NK-92 (cell line): ENCODE results near the gene NLRC4.
"Not testable (repeated sequence)": the region's sequence is repeated elsewhere in the genome, so short reads cannot be mapped to it uniquely, and the experiment has no call there.

Source experiments
- DNase-seq: peaks from one replicate; lab custom pipeline; 2025; ENCODE audit not compliant: unreplicated experiment; lab: John Stamatoyannopoulos, UW

NLRC4 gene, protein sequence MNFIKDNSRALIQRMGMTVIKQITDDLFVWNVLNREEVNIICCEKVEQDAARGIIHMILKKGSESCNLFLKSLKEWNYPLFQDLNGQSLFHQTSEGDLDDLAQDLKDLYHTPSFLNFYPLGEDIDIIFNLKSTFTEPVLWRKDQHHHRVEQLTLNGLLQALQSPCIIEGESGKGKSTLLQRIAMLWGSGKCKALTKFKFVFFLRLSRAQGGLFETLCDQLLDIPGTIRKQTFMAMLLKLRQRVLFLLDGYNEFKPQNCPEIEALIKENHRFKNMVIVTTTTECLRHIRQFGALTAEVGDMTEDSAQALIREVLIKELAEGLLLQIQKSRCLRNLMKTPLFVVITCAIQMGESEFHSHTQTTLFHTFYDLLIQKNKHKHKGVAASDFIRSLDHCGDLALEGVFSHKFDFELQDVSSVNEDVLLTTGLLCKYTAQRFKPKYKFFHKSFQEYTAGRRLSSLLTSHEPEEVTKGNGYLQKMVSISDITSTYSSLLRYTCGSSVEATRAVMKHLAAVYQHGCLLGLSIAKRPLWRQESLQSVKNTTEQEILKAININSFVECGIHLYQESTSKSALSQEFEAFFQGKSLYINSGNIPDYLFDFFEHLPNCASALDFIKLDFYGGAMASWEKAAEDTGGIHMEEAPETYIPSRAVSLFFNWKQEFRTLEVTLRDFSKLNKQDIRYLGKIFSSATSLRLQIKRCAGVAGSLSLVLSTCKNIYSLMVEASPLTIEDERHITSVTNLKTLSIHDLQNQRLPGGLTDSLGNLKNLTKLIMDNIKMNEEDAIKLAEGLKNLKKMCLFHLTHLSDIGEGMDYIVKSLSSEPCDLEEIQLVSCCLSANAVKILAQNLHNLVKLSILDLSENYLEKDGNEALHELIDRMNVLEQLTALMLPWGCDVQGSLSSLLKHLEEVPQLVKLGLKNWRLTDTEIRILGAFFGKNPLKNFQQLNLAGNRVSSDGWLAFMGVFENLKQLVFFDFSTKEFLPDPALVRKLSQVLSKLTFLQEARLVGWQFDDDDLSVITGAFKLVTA

DNA sequence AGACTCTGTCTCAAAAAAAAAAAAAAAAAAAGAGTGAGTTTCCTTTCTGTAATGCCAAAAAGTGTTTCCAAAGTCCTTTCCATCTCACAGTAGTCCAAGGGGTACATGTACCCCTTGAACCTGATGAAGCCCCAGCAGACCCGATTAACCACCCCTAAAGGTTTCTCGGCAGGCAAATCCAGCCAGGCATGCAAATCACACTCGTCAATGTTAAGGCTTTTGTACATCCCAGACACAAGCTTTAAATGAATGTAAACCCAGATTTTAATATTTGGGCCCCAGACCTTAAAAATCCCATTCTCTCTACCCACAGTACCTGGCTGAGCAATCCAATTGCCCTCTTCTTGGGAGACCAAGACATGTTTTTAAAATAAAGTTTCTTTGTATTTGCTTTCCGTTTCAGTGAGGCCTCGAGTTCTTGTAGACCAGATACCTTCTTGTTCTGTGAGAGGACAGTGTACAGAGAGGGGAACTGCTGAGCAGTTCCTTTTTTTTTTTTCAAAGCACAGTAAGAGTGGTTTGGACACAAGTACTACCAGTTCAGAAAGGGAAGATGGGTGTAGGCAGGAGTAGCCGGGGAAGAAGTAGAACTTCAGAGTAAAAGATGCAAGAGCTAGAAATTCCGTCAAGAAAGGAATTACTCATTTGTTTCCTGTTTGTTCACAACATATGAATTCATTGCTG is at the start of gene NLRC4:
Gene NLRC4, minus strand, starts transcription at position 465 of the 684 bp plus-strand sequence. CDS start 8,111 bp downstream, outside the sequence.
- no peak for DNase-seq

DNA sequence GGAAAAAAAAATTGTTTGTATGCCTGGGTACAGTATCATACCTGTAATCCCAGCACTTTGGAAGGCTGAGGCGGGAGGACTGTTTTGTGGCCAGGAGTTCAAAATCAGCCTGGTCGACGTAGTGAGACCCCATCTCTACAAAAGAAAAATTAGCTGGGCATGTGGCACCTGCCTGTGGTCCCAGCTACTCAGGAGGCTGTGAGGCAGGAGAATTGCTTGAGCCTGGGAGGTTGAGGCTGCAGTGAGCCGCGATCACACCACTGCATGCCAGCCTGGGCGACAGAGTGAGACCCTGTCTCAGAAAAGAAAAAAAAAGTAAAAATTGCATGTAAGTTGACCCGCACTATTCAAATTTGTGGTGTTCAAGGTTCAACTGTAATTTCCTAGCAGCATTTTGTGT is 45.9 kb upstream of the NLRC4 start:
- DNase-seq, result no peak

DNA sequence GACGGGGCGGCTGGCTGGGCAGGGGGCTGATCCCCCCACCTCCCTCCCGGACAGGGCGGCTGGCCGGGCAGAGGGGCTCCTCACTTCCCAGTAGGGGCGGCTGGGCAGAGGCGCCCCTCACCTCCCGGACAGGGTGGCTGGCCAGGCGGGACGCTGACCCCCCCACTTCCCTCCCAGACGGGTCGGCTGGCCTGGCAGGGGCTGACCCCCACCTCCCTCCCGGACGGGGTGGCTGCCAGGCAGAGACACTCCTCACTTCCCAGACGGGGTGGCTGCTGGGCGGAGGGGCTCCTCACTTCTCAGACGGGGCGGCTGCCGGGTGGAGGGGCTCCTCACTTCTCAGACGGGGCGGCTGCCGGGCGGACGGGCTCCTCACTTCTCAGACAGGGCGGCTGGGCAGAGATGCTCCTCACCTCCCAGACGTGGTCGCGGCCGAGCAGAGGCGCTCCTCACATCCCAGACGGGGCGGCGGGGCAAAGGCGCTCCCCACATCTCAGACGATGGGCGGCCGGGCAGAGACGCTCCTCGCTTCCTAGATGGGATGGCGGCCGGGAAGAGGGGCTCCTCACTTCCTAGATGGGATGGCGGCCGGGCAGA is 29.4 kb upstream of the NLRC4 start:
- DNase-seq, result not testable (repeated sequence)

DNA sequence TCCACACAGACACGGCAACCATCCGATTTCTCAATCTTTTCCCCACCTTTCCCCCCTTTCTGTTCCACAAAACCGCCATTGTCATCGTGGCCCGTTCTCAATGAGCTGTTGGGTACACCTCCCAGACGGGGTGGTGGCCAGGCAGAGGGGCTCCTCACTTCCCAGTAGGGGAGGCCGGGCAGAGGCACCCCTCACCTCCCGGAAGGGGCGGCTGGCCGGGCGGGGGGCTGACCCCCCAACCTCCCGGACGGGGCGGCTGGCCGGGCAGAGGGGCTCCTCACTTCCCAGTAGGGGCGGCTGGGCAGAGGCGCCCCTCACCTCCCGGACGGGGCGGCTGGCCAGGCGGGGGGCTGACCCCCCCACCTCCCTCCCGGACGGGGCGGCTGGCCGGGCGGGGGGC is 28.8 kb upstream of the NLRC4 start:
- not testable (repeated sequence) for DNase-seq

DNA sequence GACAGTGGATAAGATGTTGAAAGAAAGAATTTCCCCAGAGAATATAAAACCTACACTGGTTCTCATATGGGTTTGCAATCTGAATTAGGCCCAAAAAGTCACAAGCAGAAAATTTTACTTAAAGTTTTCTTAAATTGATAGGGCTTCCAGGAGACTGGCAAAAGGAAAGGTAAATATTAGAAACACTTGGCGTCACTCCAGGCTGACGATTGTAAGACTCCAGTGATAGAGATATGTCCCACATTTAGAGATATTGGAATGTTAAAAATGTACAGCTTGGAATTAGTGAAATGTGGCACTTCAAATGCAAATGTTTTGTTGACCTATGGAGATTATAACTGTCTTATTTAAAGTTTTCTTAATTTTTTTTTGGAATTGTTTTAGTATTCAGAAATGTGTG is 27.1 kb upstream of the NLRC4 start:
- no peak for DNase-seq

DNA sequence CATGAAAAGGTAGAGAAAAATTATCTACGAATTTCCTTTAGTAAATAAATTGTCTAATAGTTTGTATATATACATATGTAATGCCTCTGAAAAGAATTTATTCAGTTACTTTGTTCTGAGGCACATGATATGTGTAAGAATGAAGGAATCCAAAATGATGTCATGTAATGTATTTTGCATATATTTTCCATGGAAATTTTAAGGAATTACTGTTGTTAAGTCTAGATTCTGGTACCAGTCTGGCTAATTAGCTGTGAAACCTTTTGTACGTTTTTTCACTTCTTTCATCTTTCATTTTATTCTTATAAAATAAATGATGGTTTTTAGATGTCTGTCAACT is 25.3 kb upstream of the NLRC4 start:
- no peak for DNase-seq

DNA sequence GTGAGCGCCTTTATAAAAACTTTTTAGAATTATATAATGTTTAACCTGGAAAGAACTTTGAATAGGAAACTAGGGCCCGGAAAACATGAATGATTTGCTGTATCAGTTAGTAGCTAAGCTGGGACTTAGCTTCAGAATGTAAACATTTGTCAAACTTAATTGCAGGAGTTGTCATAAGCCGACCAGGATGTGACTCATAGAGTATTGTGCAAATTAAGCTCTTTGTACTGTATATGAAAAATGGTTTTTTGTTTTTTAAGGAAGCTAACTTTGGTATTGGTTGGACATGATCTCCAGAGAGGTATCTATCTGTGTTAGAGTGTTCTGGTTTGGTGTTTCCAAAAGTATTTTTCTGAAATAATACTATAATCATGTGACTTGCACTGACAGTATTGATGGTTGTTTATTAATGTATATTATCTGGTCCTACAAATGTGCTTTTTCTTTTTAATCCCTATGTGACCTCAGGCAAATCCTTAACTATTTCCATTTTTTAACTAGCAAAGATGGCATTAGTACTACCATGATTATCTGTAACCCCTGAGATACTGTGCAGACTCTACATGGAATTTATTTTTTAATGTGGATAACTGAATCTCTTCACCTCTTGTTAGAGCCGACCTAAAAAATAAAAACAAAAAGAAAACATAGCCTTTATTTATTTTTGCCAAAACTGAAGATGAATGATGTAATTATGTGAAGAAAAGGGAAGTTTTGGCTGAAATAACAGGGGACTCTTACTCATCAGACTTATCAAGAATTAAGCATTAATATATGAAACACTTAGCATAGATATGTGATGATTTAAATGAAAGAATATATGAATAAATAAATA is 24.7 kb upstream of the NLRC4 start:
- DNase-seq, result no peak

DNA sequence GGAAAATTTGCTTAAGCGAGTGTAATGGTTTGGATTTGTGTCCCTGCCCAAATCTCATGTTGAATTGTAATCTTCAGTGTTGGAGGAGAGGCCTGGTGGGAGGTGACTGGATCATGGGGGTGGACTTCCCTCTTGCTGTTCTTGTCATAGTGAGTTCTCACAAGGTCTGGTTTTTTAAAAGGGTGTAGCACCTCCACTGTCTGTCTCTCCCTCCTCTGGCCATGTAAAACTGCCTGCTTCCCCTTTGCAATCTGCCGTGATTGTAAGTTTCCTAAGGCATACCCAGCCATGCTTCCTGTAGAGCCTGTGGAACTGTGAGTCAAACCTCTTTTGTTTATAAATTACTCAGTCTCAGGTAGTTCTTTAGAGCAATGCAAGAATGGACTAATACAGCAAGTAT is 19.6 kb upstream of the NLRC4 start:
- DNase-seq, result no peak

DNA sequence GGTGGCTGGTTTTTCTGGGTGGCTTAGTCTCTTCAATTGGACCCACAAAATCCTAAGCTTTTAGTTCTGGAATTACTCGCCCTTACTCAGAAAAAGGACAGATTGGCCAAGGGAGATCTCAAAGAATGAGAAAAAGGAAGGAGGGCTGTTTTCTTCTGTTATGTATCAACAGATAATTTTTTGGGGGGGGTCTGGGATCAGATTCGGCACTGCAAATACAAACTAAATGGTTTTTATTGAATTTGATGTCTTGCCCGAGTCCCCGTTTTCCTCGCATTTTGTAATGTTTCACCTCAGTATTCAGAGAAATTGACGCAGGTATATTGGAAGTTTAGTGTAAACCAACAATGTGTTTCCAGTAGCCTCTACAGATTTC is 13.8 kb upstream of the NLRC4 start:
- DNase-seq, result no peak

DNA sequence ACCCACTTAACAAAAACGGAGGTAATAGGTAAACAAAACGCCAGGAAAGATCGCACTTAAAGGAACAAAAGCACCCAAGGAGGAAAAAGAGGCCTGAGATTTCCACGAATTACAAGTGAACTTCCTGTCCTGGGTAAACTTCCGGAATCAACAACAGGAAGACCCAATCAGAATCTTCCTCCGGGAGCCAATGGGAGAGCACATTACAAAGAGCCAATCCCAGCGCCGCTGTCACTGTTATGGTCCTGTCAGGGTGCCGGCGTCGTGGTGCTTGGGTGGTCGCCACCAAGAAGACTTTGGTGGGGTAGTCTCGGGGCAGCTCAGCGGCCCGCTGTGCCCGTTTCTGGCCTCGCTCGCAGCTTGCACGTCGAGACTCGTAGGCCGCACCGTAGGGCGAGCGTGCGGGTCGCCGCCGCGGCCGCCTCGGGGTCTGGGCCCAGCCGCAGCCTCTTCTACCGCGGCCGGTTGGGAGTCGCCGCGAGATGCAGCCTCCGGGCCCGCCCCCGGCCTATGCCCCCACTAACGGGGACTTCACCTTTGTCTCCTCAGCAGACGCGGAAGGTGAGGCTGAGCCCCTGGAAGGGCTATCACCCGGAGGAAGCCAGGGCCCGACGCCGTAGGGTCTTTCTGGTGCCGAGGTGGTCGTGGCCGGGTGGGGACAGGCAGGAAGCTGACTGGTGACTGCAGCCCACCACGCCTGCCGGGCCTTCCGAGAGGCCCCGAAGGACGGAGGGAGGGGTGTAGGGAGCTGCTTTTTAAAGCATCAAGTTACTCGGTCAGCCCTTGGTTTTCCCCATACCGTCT is 13.2 kb upstream of the NLRC4 start, which contains the start of gene YIPF4:
Gene YIPF4, plus strand, starts transcription at position 231 of the 804 bp plus-strand sequence. Its CDS starts 252 bp downstream, at position 483.
- DNase-seq, result peak; percentile 13

DNA sequence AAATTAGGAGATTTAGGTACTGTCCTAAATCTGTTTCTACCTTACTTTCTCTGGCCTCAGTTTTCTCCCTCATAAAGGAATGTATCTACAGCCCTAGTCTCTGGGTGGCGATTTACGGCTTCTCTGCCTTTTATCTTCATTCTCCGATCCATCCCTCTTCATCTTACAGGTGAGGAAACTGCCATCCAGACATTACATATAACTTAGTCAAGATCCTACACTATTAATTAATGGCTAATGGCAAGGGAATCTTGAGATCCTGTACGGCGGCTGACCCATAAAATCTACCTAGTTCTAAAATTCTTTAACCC is 12.6 kb upstream of the NLRC4 start:
- no peak for DNase-seq

DNA sequence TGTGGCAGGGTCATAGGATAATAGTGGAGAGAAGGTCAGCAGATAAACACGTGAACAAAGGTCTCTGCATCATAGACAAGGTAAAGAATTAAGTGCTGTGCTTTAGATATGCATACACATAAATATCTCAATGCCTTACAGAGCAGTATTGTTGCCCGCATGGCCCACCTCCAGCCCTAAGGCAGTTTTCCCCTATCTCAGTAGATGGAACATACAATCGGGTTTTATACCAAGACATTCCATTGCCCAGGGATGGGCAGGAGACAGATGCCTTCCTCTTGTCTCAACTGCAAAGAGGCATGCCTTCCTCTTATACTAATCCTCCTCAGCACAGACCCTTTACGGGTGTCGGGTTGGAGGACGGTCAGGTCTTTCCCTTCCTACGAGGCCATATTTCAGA is 11.1 kb upstream of the NLRC4 start:
- DNase-seq, result not testable (repeated sequence)

DNA sequence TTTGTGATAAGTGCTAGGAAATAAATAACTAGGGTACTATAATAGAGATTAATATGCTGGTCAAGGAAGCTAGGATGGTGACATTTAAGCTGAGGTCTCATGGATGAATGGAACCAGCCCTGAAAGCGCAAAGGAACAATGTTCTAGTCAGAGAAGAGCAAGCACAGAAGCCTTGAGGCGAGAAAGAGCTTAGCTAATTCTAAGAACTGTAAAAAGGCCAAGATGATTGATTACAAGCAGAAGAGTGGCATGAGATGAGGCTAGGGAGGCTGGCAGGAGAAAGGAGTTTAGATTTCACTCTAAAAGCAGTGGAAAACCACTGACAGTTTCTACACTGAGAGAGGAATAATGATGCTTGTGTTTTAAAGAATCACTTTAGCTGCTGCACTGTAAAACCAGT is 9.6 kb upstream of the NLRC4 start:
- no peak for DNase-seq

DNA sequence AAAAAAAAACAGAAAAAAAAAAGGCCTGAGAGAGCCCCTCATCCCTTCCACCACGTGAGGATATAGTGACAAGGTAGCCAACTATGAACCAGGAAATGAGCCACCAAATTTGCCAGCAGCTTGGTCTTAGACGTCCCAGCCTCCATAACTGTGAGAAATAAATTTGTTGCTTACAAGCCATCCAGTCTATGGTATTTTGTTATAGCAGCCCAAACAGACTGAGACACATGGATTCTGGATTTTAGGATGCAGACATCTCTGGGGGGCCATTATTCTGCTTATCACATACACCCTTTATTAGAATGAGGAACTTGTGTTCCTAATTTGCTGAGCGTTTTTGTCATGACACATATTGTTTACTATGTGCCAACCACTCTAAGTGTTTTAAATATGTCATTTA is 7.6 kb upstream of the NLRC4 start:
- no peak for DNase-seq

DNA sequence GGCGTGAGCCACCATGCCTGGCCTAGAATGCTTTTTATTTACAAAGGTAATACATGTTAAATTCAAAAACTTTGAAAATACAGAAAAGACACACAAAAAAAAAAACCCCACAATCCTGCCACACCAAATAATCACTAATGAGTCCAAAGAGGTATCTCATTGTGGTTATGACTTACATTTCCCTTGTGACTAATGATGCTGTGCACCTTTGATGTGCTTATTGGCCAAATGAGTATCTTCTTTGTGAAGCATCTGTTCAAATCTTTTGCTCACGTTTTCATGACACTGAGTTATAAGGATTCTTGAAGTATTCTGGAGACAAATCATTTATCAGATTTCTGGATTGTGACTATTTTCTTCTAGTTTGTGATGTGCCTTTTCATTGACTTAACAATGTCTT is 6.4 kb upstream of the NLRC4 start:
- no peak for DNase-seq

DNA sequence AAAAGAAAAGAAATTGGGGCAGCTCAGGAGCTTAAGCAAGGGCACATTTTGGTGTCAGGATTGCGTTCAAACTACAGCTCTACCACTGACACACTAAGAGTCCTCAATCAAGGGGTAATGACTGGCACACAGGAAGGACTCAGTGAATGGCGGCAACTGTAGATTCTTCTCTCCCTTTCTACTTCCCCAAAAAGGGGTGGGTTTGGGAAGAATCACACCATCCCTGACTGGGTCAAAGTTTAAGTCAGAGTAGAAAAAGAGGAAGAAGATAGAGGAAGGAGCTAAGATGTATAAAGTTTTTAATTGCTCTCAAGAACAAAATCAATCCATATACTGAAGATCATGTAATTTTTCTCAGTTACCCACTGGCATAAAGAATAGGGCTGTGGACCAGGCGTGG is 2.6 kb downstream of the NLRC4 start:
- no peak for DNase-seq

DNA sequence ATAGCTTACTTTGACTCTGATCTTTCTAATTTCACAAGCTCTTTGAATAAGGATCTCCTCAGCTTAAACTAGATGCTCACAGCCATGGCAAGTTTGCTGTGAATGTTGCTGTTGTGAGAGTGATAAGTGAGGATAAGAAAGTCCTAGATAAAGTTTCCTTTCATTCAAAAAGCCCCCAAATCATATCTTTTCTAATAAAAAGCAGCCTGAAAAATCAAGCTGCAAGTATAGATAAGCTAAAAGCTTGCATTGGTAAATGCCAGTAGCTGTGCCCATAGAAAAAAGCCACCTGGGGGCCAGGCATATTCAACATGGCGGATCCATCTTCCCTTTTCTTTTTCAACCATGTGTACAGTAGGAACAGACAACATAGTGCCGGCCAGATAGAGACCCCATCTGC is 4.3 kb downstream of the NLRC4 start:
- DNase-seq, result no peak

DNA sequence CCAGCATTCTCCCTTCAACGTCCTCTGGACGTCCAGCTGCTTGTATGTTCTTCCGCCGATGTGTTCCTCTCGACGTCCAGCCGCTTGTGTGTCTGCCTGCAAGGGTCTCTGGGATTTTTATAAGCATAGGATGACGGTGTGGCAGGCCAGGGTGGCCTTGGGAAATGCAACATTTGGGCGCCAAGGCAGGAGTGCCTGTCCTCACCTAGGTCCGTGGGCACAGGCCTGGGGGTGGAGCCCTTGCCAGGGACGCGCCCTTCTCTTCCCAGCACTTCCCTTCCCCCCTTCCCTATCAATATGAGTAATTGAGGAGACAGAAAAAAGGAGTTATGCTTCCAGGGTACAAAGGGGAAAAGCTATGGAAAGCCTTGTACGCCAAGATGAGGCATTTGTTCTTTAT is 6.4 kb downstream of the NLRC4 start:
- no peak for DNase-seq

DNA sequence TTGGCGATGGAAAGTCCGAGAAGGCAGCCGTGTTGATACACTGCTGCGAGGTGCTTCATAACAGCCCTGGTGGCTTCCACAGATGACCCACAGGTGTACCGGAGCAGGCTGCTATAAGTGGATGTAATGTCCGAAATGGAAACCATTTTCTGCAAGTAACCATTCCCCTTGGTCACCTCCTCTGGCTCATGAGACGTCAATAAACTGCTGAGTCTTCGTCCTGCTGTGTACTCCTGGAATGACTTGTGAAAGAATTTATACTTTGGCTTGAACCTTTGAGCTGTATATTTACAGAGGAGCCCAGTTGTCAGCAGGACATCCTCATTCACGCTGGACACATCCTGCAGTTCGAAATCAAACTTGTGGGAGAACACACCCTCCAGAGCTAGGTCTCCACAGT is 14.4 kb downstream of the NLRC4 start:
- DNase-seq, result no peak
